Activated naive CD4-positive, alpha-beta T cell treated with anti-CD3 and anti-CD28 coated beads, Interleukin-2, amount 10 ng/mL, durations not matched to agents 7 days and 5 days (primary cell): ENCODE results near the gene ACVR2B.

Source experiments
- CTCF ChIA-PET: fragments of 350-600 bp; sonication (Branson Sonifier 250); formaldehyde crosslinking; loops from one replicate; lab custom pipeline; 2021; ENCODE audit warnings: antibody characterized with exemption; lab: Charles Lee
- DNase-seq: peaks from one replicate; pipeline ENCODE4 v3.0.0-alpha.2; 2020
- H3K27ac Mint-ChIP-seq: one replicate; pipeline ENCODE4 v1.8.0; 2021; ENCODE audit warnings: mild to moderate bottlenecking, moderate library complexity, mixed read lengths
- H3K27me3 Mint-ChIP-seq: one replicate; pipeline ENCODE4 v1.8.0; 2021; ENCODE audit warnings: mild to moderate bottlenecking, mixed read lengths
- H3K36me3 Mint-ChIP-seq: one replicate; pipeline ENCODE4 v1.8.0; 2021; ENCODE audit warnings: mixed read lengths
- H3K4me1 Mint-ChIP-seq: one replicate; pipeline ENCODE4 v1.8.0; 2021; ENCODE audit warnings: mixed read lengths
- H3K4me3 Mint-ChIP-seq: one replicate; pipeline ENCODE4 v1.8.0; 2021; ENCODE audit warnings: mild to moderate bottlenecking, moderate library complexity, mixed read lengths
- H3K9me3 Mint-ChIP-seq: one replicate; pipeline ENCODE4 v1.8.0; 2021; ENCODE audit warnings: mixed read lengths

Gene ACVR2B

DNA sequence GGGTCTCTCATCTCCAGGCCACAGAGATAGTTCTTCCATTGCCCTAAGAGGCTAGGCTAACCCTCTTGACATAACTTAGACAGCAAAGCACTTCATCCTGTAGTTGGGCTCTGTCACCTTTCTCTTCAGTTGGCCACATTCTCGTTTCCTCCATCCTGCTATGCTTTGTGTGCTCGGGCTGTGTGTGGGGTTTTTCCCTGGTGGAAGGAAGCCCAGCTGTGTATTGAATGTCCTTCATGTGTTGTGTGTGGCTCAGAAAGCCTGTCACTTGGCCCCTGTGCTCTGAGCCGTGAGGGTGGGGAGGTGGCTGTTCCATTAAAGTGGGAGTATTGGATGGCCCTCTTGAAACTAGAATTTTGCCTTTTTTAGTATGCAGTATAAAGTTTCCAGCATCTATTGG lies 33.6 kb downstream of the ACVR2B start:
- CTCF ChIA-PET: interaction anchor here (1.0 to 1.2 kb wide), 2 partner anchors 172 to 371 kb away, joined by 3 read pairs; no protein-coding TSS in a partner anchor
- Mint-ChIP-seq H3K27ac (no peak overlapping the region), H3K9me3 (no peaks in the 10 kb centered on the region)

DNA sequence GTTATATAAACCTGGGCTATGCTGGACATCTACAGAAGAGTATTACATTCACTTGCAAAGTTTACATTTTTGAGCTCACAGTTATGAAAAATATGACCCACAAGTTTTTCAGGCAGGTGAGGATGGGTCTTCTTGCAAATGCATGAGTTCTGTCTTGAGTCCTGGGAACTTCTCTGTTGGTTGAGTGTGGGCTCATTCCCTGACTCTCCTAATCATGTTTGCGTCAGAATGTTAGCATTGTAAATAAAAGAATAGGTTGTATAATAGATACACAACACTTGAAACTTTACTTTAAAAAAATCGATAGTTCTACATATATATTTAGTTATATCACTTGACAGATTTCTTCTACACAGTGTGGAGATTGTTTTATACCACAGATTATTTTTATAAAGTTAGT lies 35.3 kb downstream of the ACVR2B start:
- Mint-ChIP-seq H3K36me3 (no peaks in the 10 kb centered on the region), H3K4me1 (no peaks in the 10 kb centered on the region), H3K27me3 (no peaks in the 10 kb centered on the region), H3K27ac (peak overlapping the region; percentile 19), H3K4me3 (no peak overlapping the region), H3K9me3 (no peaks in the 10 kb centered on the region)
- CTCF ChIA-PET: interaction anchor here (1.7 kb wide), 1 partner anchor 142 kb away, joined by 5 read pairs; the partner anchor contains the start of gene XYLB
- no peak for DNase-seq

More for the DNA sequence above, 33.6 kb downstream of the ACVR2B start:
- Mint-ChIP-seq H3K4me1 (peaks cover 2% of the 10 kb centered on the region), H3K36me3 (peaks cover 5% of the 10 kb centered on the region), H3K27me3 (no peaks in the 10 kb centered on the region), H3K4me3 (no peak overlapping the region)
- DNase-seq: no peak

GRCh38 chr3:38489766-38490165 lies 36.1 kb downstream of the ACVR2B start:
- no peaks in the 10 kb centered on the region for H3K36me3 Mint-ChIP-seq
- no peak overlapping the region for H3K27ac Mint-ChIP-seq
- H3K4me1 Mint-ChIP-seq: no peaks in the 10 kb centered on the region
- no peak overlapping the region for H3K4me3 Mint-ChIP-seq
- no peaks in the 10 kb centered on the region for H3K27me3 Mint-ChIP-seq
- CTCF ChIA-PET: interaction anchor here (1.7 kb wide), 1 partner anchor 143 kb away, joined by 5 read pairs; the partner anchor contains the start of gene XYLB
- DNase-seq: no peak
- no peaks in the 10 kb centered on the region for H3K9me3 Mint-ChIP-seq

DNA sequence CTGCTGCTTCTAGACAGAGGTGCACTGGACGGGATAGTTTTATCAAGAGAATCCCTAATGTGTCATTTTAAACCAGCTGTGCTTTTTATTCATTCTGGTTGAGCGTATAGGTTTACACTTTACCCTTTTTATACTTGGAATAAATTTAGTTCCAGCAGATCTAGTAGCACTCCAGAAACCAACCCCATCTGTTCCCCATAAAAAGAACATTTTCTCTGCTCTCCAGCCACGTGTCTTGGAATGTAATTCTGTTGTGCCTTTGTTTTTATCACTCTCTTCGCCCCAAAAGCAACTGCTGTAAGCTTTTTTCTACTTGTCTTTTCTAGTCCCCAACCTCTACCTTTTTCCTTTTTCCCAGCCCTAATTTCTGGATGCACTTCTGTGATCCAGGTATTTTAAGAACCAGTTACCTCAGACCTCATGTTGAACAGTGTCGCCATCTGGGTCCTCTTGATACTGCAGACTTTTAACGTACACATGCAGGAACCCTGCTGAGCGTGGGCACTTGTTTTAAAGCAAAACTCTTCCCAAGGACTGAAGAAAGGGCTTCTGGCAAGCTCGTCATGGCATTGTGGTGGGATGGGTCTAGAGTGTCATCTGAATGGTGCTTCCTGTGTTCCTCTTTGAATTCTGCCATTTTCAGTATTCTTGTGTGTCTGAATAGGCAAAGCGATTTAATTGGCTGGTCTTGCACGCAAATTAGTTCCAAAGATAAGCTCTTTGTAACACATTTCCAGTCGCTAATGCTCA lies 36.8 kb downstream of the ACVR2B start:
- DNase-seq: no peak
- H3K27ac Mint-ChIP-seq: no peak overlapping the region
- CTCF ChIA-PET: interaction anchor here (1.7 kb wide), 1 partner anchor 144 kb away, joined by 5 read pairs; the partner anchor contains the start of gene XYLB

DNA sequence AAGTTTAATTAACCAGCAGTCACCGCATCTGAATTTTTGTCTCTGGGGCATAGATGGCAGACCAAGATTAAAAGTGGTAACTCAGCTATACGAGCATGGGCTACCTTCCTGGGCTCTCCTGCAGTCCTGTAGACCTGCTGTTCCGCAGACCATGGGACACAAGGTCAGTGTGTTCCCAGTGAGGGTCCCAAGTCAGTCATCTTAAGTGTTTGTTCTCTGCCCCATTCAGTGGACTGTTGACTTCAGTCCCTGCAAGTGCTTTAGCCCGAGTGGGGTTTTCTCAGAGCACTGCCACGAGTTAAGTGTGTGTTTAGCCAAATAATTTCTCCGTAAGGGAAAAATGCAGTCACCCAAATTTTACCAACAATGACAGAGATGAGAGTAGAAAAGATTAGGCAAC lies 37.5 kb downstream of the ACVR2B start:
- H3K4me3 Mint-ChIP-seq: no peak overlapping the region
- H3K4me1 Mint-ChIP-seq: peaks cover 4% of the 10 kb centered on the region
- CTCF ChIA-PET: no interaction called here
- H3K36me3 Mint-ChIP-seq: no peaks in the 10 kb centered on the region
- no peaks in the 10 kb centered on the region for H3K9me3 Mint-ChIP-seq
- DNase-seq: no peak
- no peak overlapping the region for H3K27ac Mint-ChIP-seq
- no peaks in the 10 kb centered on the region for H3K27me3 Mint-ChIP-seq

More for the DNA sequence above, 36.8 kb downstream of the ACVR2B start:
- Mint-ChIP-seq H3K9me3 (no peaks in the 10 kb centered on the region), H3K36me3 (no peaks in the 10 kb centered on the region), H3K4me3 (no peak overlapping the region), H3K4me1 (no peaks in the 10 kb centered on the region), H3K27me3 (no peaks in the 10 kb centered on the region)

DNA sequence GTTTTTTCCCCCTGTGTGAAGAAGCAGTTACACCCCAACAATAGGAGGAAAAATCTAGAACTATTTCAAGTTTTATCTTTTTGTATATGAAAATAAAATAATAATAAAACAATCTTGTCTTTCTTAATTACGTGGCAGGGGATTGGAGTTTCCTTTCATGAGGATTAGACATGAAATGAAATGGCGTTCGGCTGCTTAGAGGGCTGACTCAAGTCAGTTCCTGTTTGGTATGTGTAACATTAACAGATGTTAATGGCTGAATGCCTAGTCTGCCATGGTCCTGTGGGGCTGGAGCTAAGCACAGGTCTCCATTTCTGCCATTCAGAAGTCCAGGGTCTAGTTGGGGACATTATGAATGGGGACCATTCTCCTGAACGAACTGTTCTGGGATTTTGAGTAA lies 39.3 kb downstream of the ACVR2B start:
- no peaks in the 10 kb centered on the region for H3K9me3 Mint-ChIP-seq
- H3K4me1 Mint-ChIP-seq: peaks cover 15% of the 10 kb centered on the region
- CTCF ChIA-PET: no interaction called here
- no peak for DNase-seq
- no peak overlapping the region for H3K27ac Mint-ChIP-seq
- no peaks in the 10 kb centered on the region for H3K27me3 Mint-ChIP-seq
- H3K4me3 Mint-ChIP-seq: no peak overlapping the region
- H3K36me3 Mint-ChIP-seq: peaks cover 2% of the 10 kb centered on the region

GRCh38 chr3:38496131-38496910 lies 42.6 kb downstream of the ACVR2B start, which contains the start of gene EXOG:
Gene EXOG, plus strand, starts transcription at chr3:38496340. Its CDS starts 28 bp downstream, at chr3:38496368.
- no peaks in the 10 kb centered on the region for H3K27me3 Mint-ChIP-seq
- CTCF ChIA-PET: interaction anchor here (0.6 to 4.4 kb wide), 21 partner anchors 11 to 522 kb away, joined by 3 to 23 read pairs (median 3); partner anchors contain the start of gene XYLB
- peaks cover 20% of the 10 kb centered on the region for H3K36me3 Mint-ChIP-seq
- H3K9me3 Mint-ChIP-seq: no peaks in the 10 kb centered on the region
- peak within 1 kb of the TSS; percentile 94 for H3K4me3 Mint-ChIP-seq
- DNase-seq: peak; percentile 96
- H3K27ac Mint-ChIP-seq: peak within 1 kb of the TSS; percentile 81
- H3K4me1 Mint-ChIP-seq: peaks cover 27% of the 10 kb centered on the region

- Mint-ChIP-seq H3K4me1 (peaks cover 27% of the 10 kb centered on the region), H3K9me3 (no peaks in the 10 kb centered on the region), H3K36me3 (peaks cover 23% of the 10 kb centered on the region), H3K4me3 (peak overlapping the region; percentile 94), H3K27ac (peak overlapping the region; percentile 81), H3K27me3 (no peaks in the 10 kb centered on the region)
- no peak for DNase-seq
- CTCF ChIA-PET: interaction anchor here (0.6 to 4.4 kb wide), 18 partner anchors 11 to 503 kb away, joined by 3 to 23 read pairs (median 3); partner anchors contain the start of gene XYLB
These were observed 43.3 kb downstream of the ACVR2B start for GRCh38 chr3:38497031-38497430.

DNA sequence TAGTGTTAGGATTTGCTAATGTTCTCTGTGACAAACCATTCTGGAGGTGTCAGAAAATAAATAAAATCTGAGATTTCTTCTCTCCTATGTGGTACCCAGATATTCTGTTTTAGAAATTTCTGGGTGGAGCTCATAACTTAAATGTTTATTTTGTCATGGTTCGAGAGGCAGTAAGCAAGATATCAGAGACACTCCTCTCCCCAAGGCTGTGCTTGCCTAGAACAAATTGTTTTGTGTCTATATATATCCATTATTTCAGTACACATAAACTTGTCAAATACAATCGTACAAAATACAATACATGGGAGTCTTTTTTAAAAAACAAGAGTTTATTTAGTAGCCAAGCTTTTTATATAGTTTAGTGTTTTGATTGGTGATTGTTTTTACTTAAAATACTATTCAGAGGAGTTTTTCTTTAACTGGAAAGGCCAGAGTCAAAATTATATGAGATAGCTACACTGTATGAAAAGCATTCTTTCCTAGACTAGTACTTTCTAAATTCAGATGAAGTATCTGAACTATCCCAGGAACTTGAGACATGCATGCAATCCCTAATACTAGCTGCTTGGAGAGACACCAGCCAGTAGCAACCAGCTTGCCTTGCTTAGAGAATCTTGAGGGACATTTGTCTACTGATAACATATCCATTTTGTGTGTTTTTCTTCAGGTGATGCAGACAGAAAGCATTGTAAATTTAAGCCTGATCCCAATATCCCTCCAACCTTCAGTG lies 47.2 kb downstream of the ACVR2B start:
- peaks cover 33% of the 10 kb centered on the region for H3K36me3 Mint-ChIP-seq
- H3K4me3 Mint-ChIP-seq: no peak overlapping the region

GRCh38 chr3:38507120-38507519 lies 53.4 kb downstream of the ACVR2B start:
- peaks cover 30% of the 10 kb centered on the region for H3K36me3 Mint-ChIP-seq
- no peak for DNase-seq
- no peaks in the 10 kb centered on the region for H3K27me3 Mint-ChIP-seq
- H3K27ac Mint-ChIP-seq: no peak overlapping the region
- H3K4me3 Mint-ChIP-seq: no peak overlapping the region
- no peaks in the 10 kb centered on the region for H3K9me3 Mint-ChIP-seq
- H3K4me1 Mint-ChIP-seq: no peaks in the 10 kb centered on the region
- CTCF ChIA-PET: interaction anchor here (0.9 to 3.7 kb wide), 2 partner anchors 10 to 14 kb away, joined by 4 to 18 read pairs; no protein-coding TSS in a partner anchor

More for the DNA sequence above, 47.2 kb downstream of the ACVR2B start:
- Mint-ChIP-seq H3K27ac (no peak overlapping the region), H3K9me3 (no peaks in the 10 kb centered on the region), H3K27me3 (no peaks in the 10 kb centered on the region), H3K4me1 (peaks cover 25% of the 10 kb centered on the region)
- CTCF ChIA-PET: interaction anchor here (0.9 to 3.9 kb wide), 4 partner anchors 18 to 155 kb away, joined by 3 to 13 read pairs (median 4); no protein-coding TSS in a partner anchor
- DNase-seq: no peak

GRCh38 chr3:38509732-38510131 lies 56.0 kb downstream of the ACVR2B start:
- no peaks in the 10 kb centered on the region for H3K4me1 Mint-ChIP-seq
- peaks cover 31% of the 10 kb centered on the region for H3K36me3 Mint-ChIP-seq
- no peak for DNase-seq
- CTCF ChIA-PET: interaction anchor here (0.5 to 1.2 kb wide), 3 partner anchors 12 to 35 kb away, joined by 3 to 6 read pairs (median 5); no protein-coding TSS in a partner anchor
- H3K9me3 Mint-ChIP-seq: no peaks in the 10 kb centered on the region
- H3K27ac Mint-ChIP-seq: no peak overlapping the region
- H3K27me3 Mint-ChIP-seq: no peaks in the 10 kb centered on the region
- H3K4me3 Mint-ChIP-seq: no peak overlapping the region

DNA sequence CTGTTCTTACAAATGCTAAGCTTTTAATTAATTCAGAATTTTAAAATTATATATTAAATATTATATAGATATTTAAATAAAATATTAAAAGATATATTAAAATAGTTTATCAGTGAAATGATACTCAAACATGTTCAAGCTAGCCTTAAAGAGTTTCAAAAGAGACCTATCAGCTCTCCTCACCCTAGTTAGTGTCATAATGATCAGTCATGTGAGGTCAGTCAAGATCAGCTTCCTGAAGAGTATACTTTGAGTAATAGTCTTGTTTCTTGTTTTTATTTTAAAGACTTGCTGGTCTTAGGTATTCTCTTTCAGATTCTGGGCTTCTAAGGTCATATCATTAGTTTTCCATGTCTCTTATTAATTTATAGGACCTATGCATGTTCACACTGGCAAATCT lies 56.9 kb downstream of the ACVR2B start:
- Mint-ChIP-seq H3K36me3 (peaks cover 32% of the 10 kb centered on the region), H3K27me3 (no peaks in the 10 kb centered on the region), H3K4me3 (no peak overlapping the region), H3K4me1 (no peaks in the 10 kb centered on the region), H3K27ac (no peak overlapping the region), H3K9me3 (no peaks in the 10 kb centered on the region)
- no peak for DNase-seq
- CTCF ChIA-PET: interaction anchor here (1.2 to 3.4 kb wide), 2 partner anchors 11 kb away, joined by 6 to 19 read pairs; no protein-coding TSS in a partner anchor

DNA sequence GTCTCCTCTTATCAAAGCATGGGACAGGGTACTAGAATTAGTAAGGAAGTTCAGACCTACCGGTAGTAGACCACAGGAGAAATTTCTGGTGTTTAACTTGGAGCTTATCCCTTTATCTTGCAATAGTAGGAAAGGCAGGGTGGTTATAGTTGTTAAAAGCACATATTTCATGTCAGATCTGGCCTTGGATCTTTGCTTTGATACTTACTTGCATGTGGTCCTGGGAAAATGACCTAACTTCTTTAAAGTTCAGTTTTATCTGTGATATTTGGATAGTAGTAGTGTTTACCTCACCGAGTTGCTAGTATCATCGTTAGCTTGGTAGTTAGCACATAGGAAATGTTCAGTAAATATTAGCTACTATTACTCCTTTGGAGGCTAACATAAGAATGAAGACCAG lies 57.9 kb downstream of the ACVR2B start:
- no peak for DNase-seq
- no peaks in the 10 kb centered on the region for H3K4me1 Mint-ChIP-seq
- H3K27me3 Mint-ChIP-seq: no peaks in the 10 kb centered on the region
- no peak overlapping the region for H3K27ac Mint-ChIP-seq
- H3K4me3 Mint-ChIP-seq: no peak overlapping the region
- H3K36me3 Mint-ChIP-seq: peaks cover 33% of the 10 kb centered on the region
- CTCF ChIA-PET: interaction anchor here (3.4 kb wide), 1 partner anchor 10 kb away, joined by 19 read pairs; no protein-coding TSS in a partner anchor
- no peaks in the 10 kb centered on the region for H3K9me3 Mint-ChIP-seq
